Measurements from ENCODE around the gene DAPK2. TPM values are rescaled to one million over a fixed set of nuclear protein-coding genes. Genes with fewer than 3 reads are reported as not detected.

The DAPK2 gene
- polyA plus RNA-seq, 3 donors: 3.9 to 4.9 (median 4.3) TPM

- no peak for DNase-seq (ENCODE audit: low read depth in 3 of 3, low spot score in 2 of 3)
These were observed 167.1 kb downstream of the DAPK2 start for GRCh38 chr15:63879211-63879610.

GRCh38 chr15:63877713-63878271 lies 168.5 kb downstream of the DAPK2 start:
- no peak for DNase-seq (ENCODE audit: low read depth in 3 of 3, low spot score in 2 of 3)

DNA sequence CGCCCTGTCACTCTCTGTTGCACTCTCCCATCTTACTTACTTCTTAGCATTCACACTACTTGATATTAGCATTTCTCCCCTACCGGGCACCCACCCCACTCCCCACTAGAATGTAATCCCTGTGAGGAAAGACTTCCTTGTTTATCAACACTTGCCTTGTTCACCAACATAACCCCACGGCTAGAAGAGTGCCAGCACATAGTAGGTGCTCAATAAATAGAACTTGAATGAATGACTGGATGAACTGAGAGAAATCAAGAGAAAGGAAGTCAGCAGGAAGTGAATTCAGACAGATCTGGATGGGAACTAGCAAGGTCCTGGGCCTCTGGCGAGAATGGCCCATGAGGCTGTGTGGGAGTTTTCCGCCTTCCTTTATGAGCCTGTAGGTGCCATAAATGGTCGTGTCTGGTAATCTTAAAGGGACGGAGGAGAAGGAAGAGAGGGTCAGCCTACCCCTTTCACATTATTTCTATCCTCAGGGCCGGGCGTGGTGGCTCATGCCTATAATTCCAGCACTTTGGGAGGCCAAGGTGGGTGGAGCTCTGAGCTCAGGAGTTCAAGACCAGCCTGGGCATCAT lies 170.1 kb downstream of the DAPK2 start:
- DNase-seq (ENCODE audit: low read depth in 3 of 3, low spot score in 2 of 3): no peak

GRCh38 chr15:63874616-63875015 lies 171.7 kb downstream of the DAPK2 start:
- DNase-seq (ENCODE audit: low read depth in 3 of 3, low spot score in 2 of 3): no peak

DNA sequence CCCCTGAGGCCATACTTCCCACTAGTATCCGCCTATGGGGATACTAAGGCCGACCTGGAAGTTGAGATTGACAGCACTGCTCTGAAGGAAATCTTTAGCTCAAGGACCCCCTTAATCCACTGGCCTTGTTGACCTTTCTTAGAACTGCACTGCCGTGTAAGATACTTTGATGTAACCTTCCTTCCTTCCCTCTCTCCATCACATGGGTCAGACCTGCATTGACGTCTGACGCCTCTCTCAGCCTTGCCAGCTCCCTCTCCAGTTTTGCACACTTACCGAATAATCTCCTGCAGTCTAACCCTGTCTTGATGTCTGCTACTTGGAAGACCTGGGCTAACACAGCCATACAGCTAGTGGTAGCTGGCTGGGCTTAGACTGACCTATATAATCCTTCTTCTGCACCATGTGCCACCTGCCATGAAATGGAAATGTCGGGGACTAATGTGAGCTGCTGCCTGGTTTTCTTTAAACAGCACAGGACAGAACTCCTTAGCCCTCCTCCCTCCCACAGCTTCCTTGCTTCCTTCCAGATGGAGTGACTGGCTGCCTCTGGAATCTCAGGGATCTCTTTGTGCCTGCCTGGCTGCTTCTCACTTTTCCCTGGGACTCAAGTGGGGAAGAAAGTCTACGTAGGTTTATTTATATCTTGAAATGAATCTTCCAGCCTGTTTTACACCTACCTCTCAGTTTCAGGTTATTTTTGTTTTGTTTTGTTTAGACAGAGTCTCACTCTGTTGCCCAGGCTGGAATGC lies 173.3 kb downstream of the DAPK2 start:
- no peak for DNase-seq (ENCODE audit: low read depth in 3 of 3, low spot score in 2 of 3)

DNA sequence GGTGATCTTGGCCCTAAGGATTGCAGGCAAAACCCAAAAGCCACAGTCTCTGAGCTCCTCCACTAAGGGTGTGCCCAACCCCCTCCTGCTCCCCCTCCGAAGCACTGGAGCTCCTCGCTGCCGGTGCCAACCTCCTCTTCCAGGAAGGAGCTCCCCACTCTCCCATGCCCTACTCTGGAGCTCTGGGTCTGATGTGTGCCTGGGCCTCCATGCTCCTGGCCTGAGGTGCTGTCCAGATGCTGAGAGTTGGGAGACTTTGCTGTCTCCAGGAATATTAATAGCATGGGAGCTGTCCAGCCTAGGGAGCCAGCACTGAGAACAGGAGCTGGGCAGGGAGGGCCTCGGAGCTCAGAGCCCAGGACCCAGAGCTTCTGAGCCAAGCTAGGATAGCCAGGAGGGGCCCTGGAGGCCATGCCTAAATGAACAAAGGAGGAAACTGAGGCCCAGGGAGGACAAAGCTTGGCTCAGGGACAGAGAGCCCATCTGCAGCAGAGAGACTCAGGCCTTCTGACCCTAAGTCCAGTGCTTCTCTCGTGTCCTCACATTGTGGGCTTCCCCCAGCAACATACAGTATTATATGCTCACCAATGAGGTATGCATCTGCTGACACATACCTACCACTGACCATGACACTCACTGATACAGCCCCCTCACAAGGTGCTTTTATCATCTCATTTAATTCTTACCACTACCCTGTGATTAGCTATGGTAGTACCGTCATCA lies 175.6 kb downstream of the DAPK2 start:
- peak; percentile 78 to 85 (median 78) for DNase-seq (ENCODE audit: low read depth in 3 of 3, low spot score in 2 of 3)

DNA sequence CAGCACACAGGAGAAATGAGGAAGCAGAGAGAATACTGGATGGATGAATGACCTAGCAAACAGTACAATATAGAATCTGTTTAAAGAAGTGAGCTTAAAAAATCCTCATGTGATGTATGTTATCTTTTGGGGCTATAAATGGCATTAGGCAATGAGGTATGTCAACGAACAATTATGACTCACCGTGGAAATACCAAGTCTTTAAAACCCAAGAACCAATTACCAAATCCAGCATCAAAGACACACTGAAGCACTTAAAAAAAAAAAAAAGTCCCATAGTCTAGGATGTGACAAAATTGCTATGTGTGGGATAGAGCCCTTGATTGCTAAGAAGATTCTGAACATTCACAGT lies 176.3 kb downstream of the DAPK2 start:
- no peak for DNase-seq (ENCODE audit: low read depth in 3 of 3, low spot score in 2 of 3)

DNA sequence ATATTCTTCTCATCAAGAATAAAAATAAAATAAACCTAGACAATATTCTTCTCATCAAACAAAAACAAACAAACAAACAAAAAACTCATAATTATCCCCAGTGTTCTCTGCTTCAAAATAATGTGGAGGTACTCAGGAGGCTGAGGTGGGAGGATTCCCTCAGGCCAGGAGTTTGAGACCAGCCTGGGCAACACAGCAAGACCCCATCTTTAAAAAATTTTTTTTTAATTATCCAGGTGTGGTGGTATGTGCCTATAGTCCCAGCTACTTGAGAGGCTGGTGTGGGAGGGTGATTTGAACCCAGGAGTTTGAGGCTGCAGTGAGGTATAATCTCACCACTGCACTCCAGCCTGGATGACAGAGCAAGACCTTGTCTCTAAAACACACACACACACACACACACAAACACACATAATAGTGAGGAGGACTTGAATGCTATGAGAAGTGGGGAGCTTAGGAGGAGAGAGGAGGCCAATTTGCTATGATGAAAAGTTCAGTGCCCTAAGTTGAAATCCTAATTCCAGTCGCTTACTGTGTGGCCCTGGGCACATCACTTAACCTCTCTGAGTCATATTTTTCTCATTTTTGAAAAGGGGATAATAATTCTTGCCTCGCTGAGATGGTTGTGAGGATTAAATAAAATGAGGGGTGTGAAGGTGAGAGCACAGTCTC lies 176.8 kb downstream of the DAPK2 start:
- no peak for DNase-seq (ENCODE audit: low read depth in 3 of 3, low spot score in 2 of 3)

DNA sequence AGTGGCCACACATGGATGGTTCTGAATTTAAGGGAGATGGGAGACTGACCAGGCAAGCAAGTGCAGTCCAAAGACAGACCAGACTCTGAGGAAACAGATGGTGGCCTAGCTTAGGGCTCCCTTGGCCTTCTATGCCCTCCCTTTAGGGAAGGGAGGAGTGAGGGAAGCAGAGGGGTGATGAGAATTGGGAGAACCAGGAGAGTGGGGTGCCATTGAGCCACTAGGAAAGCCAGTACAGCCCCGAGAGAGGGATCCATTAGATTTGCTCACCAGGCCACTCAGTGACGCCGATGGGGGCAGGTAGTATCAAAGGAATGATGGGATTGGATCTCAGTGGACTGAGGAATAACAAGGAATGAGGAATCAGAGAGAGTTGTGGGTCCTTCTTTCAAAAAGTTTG lies 182.1 kb downstream of the DAPK2 start:
- no peak for DNase-seq (ENCODE audit: low read depth in 3 of 3, low spot score in 2 of 3)

GRCh38 chr15:63861946-63862517 lies 184.3 kb downstream of the DAPK2 start:
- no peak for DNase-seq (ENCODE audit: low read depth in 3 of 3, low spot score in 2 of 3)

DNA sequence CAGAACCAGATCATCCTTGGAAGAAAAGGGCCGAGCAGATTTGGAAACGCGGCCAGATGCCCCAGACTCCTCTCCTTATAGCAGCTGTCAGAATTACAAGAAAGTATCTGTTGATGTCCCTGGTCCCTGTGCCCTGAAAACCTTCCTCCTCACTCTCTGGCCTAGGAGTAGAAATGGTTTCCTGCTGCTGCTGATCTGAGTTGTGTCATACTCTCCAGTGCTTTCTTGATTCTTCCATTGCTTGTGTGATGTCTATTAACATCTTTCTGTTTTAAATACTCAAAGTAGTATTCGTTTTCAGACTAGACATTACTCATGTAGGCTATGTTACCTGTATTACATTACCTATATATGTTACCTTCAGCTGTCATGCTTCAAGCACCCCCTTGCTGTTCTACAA lies 185.7 kb downstream of the DAPK2 start:
- no peak for DNase-seq (ENCODE audit: low read depth in 3 of 3, low spot score in 2 of 3)

DNA sequence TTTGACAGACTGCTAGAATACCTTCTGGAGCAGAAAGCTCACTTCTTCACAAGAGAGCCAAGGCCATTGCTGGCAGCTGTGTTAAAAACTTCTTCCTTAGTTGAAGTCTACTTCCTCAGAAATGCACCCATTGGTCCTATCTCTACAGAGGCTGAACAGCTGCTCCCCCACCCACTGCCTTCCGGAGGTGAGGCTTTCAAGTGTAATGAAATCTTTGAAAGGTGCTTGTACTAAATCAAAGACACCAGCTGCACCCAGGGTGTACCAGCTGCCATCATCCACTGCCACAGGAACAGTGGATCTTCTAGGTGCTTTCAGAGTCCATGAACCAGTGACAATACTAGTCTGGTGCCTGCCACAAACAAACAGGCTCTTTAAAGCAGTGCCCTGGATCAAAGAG lies 186.1 kb downstream of the DAPK2 start:
- DNase-seq (ENCODE audit: low read depth in 3 of 3, low spot score in 2 of 3): no peak

GRCh38 chr15:63858881-63859280 lies 187.4 kb downstream of the DAPK2 start:
- DNase-seq (ENCODE audit: low read depth in 3 of 3, low spot score in 2 of 3): no peak

DNA sequence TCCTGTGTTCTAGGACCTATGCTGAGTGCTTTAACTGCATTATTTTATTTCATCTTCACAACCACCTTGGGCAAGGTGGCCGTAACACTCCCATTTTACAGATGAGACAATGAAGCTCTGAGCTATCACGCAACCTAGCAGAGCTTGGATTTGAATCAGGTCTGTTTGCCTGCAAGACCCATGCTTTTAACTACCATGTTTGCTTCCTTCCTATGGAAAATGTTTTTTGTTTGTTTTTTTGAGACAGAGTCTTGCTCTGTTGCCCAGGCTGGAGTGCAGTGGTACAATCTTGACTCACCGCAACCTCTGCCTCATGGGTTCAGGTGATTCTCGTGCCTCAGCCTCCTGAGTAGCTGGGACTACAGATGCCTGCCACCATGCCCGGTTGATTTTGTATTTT lies 187.8 kb downstream of the DAPK2 start:
- no peak for DNase-seq (ENCODE audit: low read depth in 3 of 3, low spot score in 2 of 3)

DNA sequence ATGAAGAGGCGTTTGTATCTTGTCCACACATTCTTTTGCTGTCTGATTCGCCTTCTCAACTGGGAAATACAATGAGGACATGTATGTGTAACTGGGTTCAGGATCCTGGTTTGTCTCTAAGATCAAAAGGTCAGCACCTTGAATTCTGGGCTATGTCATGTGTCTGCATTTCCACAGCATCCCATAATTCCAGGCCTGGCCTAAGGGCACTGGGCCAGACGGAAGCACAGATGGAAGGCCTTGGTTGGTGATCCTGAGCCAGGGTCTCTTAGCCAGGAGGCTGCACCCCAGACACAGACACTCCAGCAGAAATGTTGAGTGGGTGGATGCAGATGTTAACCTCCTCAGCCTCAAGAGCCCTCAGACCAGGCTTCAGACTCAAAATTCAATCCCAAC lies 188.8 kb downstream of the DAPK2 start:
- no peak for DNase-seq (ENCODE audit: low read depth in 3 of 3, low spot score in 2 of 3)

Other genes starting within 250 kb of the DAPK2 start
- 10 to 100 TPM; 62.1 to 65.4 (median 62.3) TPM for gene HERC1, start 212.5 kb downstream of the DAPK2 start, polyA plus RNA-seq (ENCODE audit: insufficient read length in 3 of 3)
- 10 to 100 TPM; 84.0 to 96.8 (median 92.6) TPM for gene CIAO2A, start 47.4 kb upstream of the DAPK2 start, polyA plus RNA-seq (ENCODE audit: insufficient read length in 3 of 3)
- gene SNX1, start 49.5 kb upstream of the DAPK2 start, polyA plus RNA-seq (ENCODE audit: insufficient read length in 3 of 3): 100 to 1,000 TPM; 104 to 118 (median 109) TPM
- 1 to 10 TPM in 1 of 3 donors, under 1 TPM in 2; 0.83 to 1.1 (median 0.83) TPM for gene SNX22, start 105.2 kb upstream of the DAPK2 start, polyA plus RNA-seq (ENCODE audit: insufficient read length in 3 of 3)
- gene PPIB, start 116.5 kb upstream of the DAPK2 start, polyA plus RNA-seq (ENCODE audit: insufficient read length in 3 of 3): 100 to 1,000 TPM; 544 to 647 (median 628) TPM